Heart left ventricle (tissue), 16 donors: ENCODE data around the gene CD177. TPM values are rescaled to one million over a fixed set of nuclear protein-coding genes. Genes with fewer than 3 reads are reported as not detected.
"Not testable (repeated sequence)": the region's sequence is repeated elsewhere in the genome, so short reads cannot be mapped to it uniquely, and the experiment has no call there.

Source experiments
- ATAC-seq, 4 donors: fragments of 200-7000 bp; cut with Tn5 transposase; one replicate each; pipeline ENCODE4 v1.9.1; 2020 to 2022; ENCODE audit warnings: moderate library complexity in 4 of 4, mild to moderate bottlenecking in 3 of 4, moderate number of reproducible peaks in 1 of 4
- DNase-seq, 5 donors: peaks; one replicate each; pipeline ENCODE4 v3.0.0-alpha.2; 2020
- H3K27ac ChIP-seq, 12 donors: fragments of 200-600 bp; sonication (generic) in 4 of 12; one replicate each; pipeline versions ENCODE4 v1.5.0 to v1.8.0; 2016 to 2022; ENCODE audit warnings: mild to moderate bottlenecking in 2 of 12
- H3K27me3 ChIP-seq, 9 donors: fragments of 200-600 bp; sonication (generic) in 2 of 9; one replicate each; pipeline versions ENCODE4 v1.5.1 to v1.8.0; 2016 to 2022; ENCODE audit warnings: mild to moderate bottlenecking in 3 of 9
- H3K36me3 ChIP-seq, 9 donors: fragments of 200-600 bp; sonication (generic) in 2 of 9; one replicate each; pipeline versions ENCODE4 v1.5.0 to v1.8.0; 2018 to 2022; ENCODE audit warnings: mild to moderate bottlenecking in 2 of 9
- H3K4me1 ChIP-seq, 12 donors: fragments of 200-600 bp; sonication (generic) in 4 of 12; one replicate each; pipeline versions ENCODE4 v1.5.0 to v1.8.0; 2016 to 2022; ENCODE audit warnings: mild to moderate bottlenecking in 3 of 12
- H3K4me3 ChIP-seq, 12 donors: fragments of 200-600 bp; sonication (generic) in 4 of 12; one replicate each; pipeline versions ENCODE4 v1.5.0 to v1.8.0; 2017 to 2022; ENCODE audit warnings: mild to moderate bottlenecking in 9 of 12, moderate library complexity in 4 of 12
- H3K9me3 ChIP-seq, 12 donors: fragments of 200-600 bp; sonication (generic) in 4 of 12; one replicate each; pipeline versions ENCODE4 v1.5.0 to v1.8.0; 2016 to 2022; ENCODE audit warnings: mild to moderate bottlenecking in 1 of 12
- CTCF ChIP-seq, 12 donors: fragments of 200-600 bp; sonication (generic) in 4 of 12; IDR thresholded peaks; one replicate each; pipeline versions ENCODE4 v1.5.0 to v1.8.0; 2018 to 2022; ENCODE audit warnings: antibody characterized with exemption in 12 of 12, mild to moderate bottlenecking in 5 of 12
- POLR2A ChIP-seq, 2 donors: fragments of 450-650 bp; IDR thresholded peaks; one replicate each; pipeline ENCODE4 v1.6.1; 2017; ENCODE audit warnings: antibody characterized with exemption in 2 of 2, mild to moderate bottlenecking in 2 of 2, moderate library complexity in 2 of 2
- WGBS, 4 donors: extraction: QIAGEN DNeasy Blood & Tissue Kit in 2 of 4; methylation state at CpG; one replicate each; pipeline versions ENCODE4 v1.1.5 to v1.1.7; 2013 to 2018; 5-methylcytosine and 5-hydroxymethylcytosine counted together
- intact Hi-C, 10 donors: fragments of 100-400 bp; cut with DNase I; formaldehyde crosslinking; loops; one replicate each; pipeline versions ENCODE4 v1.11.1 to v1.14.2; 2022
- polyA plus RNA-seq, 2 donors: library from polyadenylated mRNA; stranded (reverse); fragments of 200-250 nt; gene quantifications; one replicate each; pipeline ENCODE4 v1.2.3, GENCODE V29; 2013
- total RNA-seq, 9 donors: library from RNA; depleted of rRNA in 2 of 9; stranded (reverse); fragments of >200 nt in 2 of 9; fragmentation: NEBNext Ultra II Directional in 3 of 9; extraction: Animal tissue kit (Norgen Biotek cat#: 25700) in 3 of 9; gene quantifications; one replicate each; pipeline versions ENCODE4 v1.1.0 to v1.2.4, GENCODE V29; 2016 to 2023
- donor health status: ischemic (EF 13 %, LVEDD 7.1; RV severe dilation, severe dysfunction).
- donor health status: healthy with polysubstance abuse.
- donor health status: DM: no; HTN: yes; CAD: no.
- donor health status: DM: no; HTN: no; CAD: no.
- donor health status: ischemic (EF 25% LVEDD 6.9; RV normal size, moderate dysfunction).
- donor health status: ischemic (EF 25% LVEDD 5.7; RV mildly dilated, moderate dysfunction).
- donor health status: healthy.
- donor health status: DM: yes; HTN: yes; CAD: no.
- donor health status: ischemic (EF 35%, LVEDD 5.7; RV mildly dilated, moderate dysfunction).
- donor health status: nonischemic (EF 11% LVEDD 7.7; RV severe dilation, severe dysfunction).
- donor health status: DM: yes; HTN: yes; CAD: no.
- donor health status: PGD.
- donor health status: ischemic (EF 29% LVEDD 5.4; RV normal size, mild dysfunction).
- donor health status: nonischemic (EF 23%, LVEDD 6.1; RV moderate dilation, normal function).

CD177 gene
- total and polyA plus RNA-seq, 11 donors = 0.14 to 6.4 (median 0.53) TPM; not detected in 3

GRCh38 chr19:43367822-43368221 is 14.3 kb downstream of the CD177 start:
- H3K27ac ChIP-seq = no peak overlapping the region
- no peaks in the 10 kb centered on the region for H3K9me3 ChIP-seq
- TF ChIP-seq POLR2A (IDR thresholded peaks at IDR 0.05) (no peak), CTCF (IDR thresholded peaks at IDR 0.05) (no peak)
- no peak overlapping the region for H3K4me3 ChIP-seq
- DNase-seq (no peak), ATAC-seq (no peak)
- no peaks in the 10 kb centered on the region for H3K36me3 ChIP-seq
- peaks cover 0 to 8% (median 0%) of the 10 kb centered on the region in 9 donors for H3K27me3 ChIP-seq
- WGBS, 4 donors = 74 to 79% (median 77%) methylated on average over 2 of the region's 2 CpGs
- intact Hi-C loops = no loop called here
- H3K4me1 ChIP-seq = no peaks in the 10 kb centered on the region

- H3K4me1 ChIP-seq, H3K9me3 ChIP-seq, intact Hi-C loops, ATAC-seq, H3K27ac ChIP-seq, H3K4me3 ChIP-seq, H3K36me3 ChIP-seq, H3K27me3 ChIP-seq, DNase-seq: not testable (repeated sequence)
- 53 to 62% (median 57%) methylated on average over 5 of the region's 9 CpGs for WGBS, 4 donors
Observed at GRCh38 chr19:43368897-43369296, 15.4 kb downstream of the CD177 start.

- Histone ChIP-seq H3K36me3 (no peaks in the 10 kb centered on the region), H3K27me3 (peaks cover 0 to 8% (median 0%) of the 10 kb centered on the region in 9 donors), H3K9me3 (no peaks in the 10 kb centered on the region), H3K4me3 (no peak overlapping the region), H3K27ac (no peak overlapping the region), H3K4me1 (no peaks in the 10 kb centered on the region)
- TF ChIP-seq POLR2A (IDR thresholded peaks at IDR 0.05) (no peak), CTCF (IDR thresholded peaks at IDR 0.05) (no peak)
- WGBS, 4 donors = 77 to 88% (median 82%) methylated on average over 8 of the region's 8 CpGs
- no peak for ATAC-seq
- DNase-seq = no peak
- intact Hi-C loops = no loop called here
Observed at GRCh38 chr19:43371909-43372308, 18.4 kb downstream of the CD177 start.

- no peak for DNase-seq
- peaks cover 0 to 8% (median 0%) of the 10 kb centered on the region in 9 donors for H3K27me3 ChIP-seq
- H3K4me1 ChIP-seq = no peaks in the 10 kb centered on the region
- H3K36me3 ChIP-seq = no peaks in the 10 kb centered on the region
- TF ChIP-seq CTCF (IDR thresholded peaks at IDR 0.05) (no peak), POLR2A (IDR thresholded peaks at IDR 0.05) (no peak)
- intact Hi-C loops = no loop called here
- H3K9me3 ChIP-seq = no peaks in the 10 kb centered on the region
- 53 to 70% (median 59%) methylated on average over 7 of the region's 7 CpGs for WGBS, 4 donors
- H3K27ac ChIP-seq = no peak overlapping the region
- ATAC-seq = no peak
- no peak overlapping the region for H3K4me3 ChIP-seq
Observed at GRCh38 chr19:43372462-43372861, 19.0 kb downstream of the CD177 start.

GRCh38 chr19:43377624-43378023 is 24.1 kb downstream of the CD177 start:
- ATAC-seq, H3K9me3 ChIP-seq, H3K4me3 ChIP-seq, DNase-seq, H3K36me3 ChIP-seq, H3K27ac ChIP-seq, H3K4me1 ChIP-seq, intact Hi-C loops: not testable (repeated sequence)
- peaks cover 0 to 13% (median 3%) of the 10 kb centered on the region in 9 donors for H3K27me3 ChIP-seq
- WGBS, 4 donors = no CpG with 5 or more reads among the region's 3 CpGs
